ENCODE results near the gene RAP1GAP. TPM values are rescaled to one million over a fixed set of nuclear protein-coding genes. Genes with fewer than 3 reads are reported as not detected.

RAP1GAP gene
- total RNA-seq, 1 experiment from 2014 or later, result 13.4 TPM

- peaks cover 0 to 4% of the 10 kb centered on the region in 2 experiments; a peak in 2 of 4 replicates for H3K36me3 ChIP-seq (ENCODE audit: control insufficient read depth in 1 of 2, insufficient read depth in 2 of 2, low read length in 2 of 2)
- RAD21 ChIA-PET (ENCODE audit: low non-redundant PET in 1 of 2, low total read pairs in 2 of 2, uncharacterized antibody in 2 of 2, unreplicated experiment in 2 of 2), result no interaction called here
- intact Hi-C loops (cut with micrococcal nuclease), result no loop called here
- no peaks in the 10 kb centered on the region for H3K79me2 ChIP-seq (ENCODE audit: insufficient read depth, low read length)
- H3K4me3 ChIP-seq (replicated peaks in 1 of 2; ENCODE audit: low read depth in 1 of 2, low read length in 2 of 2), result no peak overlapping the region
- CTCF ChIA-PET, result no interaction called here
- H3K9ac ChIP-seq (ENCODE audit: low read length), result no peak overlapping the region
- no TSS peak for BruUV-seq (replicated peaks)
- no peaks in the 10 kb centered on the region for H3K9me3 ChIP-seq (ENCODE audit: control insufficient read depth in 1 of 2, insufficient read depth in 1 of 2, low read depth in 1 of 2, low read length in 2 of 2)
- no peak overlapping the region for H3K4me2 ChIP-seq (ENCODE audit: low read length)
- no peak overlapping the region for H3K27ac ChIP-seq (ENCODE audit: low read depth, low read length)
- no peaks in the 10 kb centered on the region for H3K4me1 ChIP-seq (ENCODE audit: control insufficient read depth in 1 of 2, insufficient read depth in 2 of 2, low read length in 2 of 2)
- H3K9me2 ChIP-seq (ENCODE audit: insufficient read depth), result no peaks in the 10 kb centered on the region
- POLR2A ChIA-PET, result no interaction called here
- ATAC-seq (no peak), DNase-seq (ENCODE audit: low read depth, low spot score) (no peak)
- no peak overlapping the region for H2AFZ ChIP-seq (ENCODE audit: low read depth, low read length, poor library complexity, severe bottlenecking)
- TF ChIP-seq ZNF274 (IDR thresholded peaks at IDR 0.05; ENCODE audit: low read depth, low read length) (no peak), POLR2A (IDR thresholded peaks at IDR 0.05; ENCODE audit: borderline replicate concordance, extremely low read depth, insufficient read depth, insufficient read length) (no peak), ZFX (IDR thresholded peaks at IDR 0.05) (no peak), FOSL1 (IDR thresholded peaks at IDR 0.05; ENCODE audit: low read depth) (no peak), ATF3 (IDR thresholded peaks at IDR 0.05) (no peak), SIN3A (IDR thresholded peaks at IDR 0.05; ENCODE audit: low read depth) (no peak), YY1 (IDR thresholded peaks at IDR 0.05; ENCODE audit: extremely low read depth, insufficient replicate concordance, low read depth, low read length) (no peak), SRF (IDR thresholded peaks at IDR 0.05; ENCODE audit: low read depth) (no peak), RAD21 (IDR thresholded peaks at IDR 0.05; ENCODE audit: low read depth) (no peak), REST (IDR thresholded peaks at IDR 0.05; ENCODE audit: low read depth) (no peak), EZH2 (IDR thresholded peaks at IDR 0.05) (no peak), EZH2phosphoT487 (IDR thresholded peaks at IDR 0.05; ENCODE audit: borderline replicate concordance) (no peak), TCF7L2 (IDR thresholded peaks at IDR 0.05; ENCODE audit: borderline replicate concordance, extremely low read depth, insufficient read depth, insufficient read length) (no peak), CEBPB (IDR thresholded peaks at IDR 0.05; ENCODE audit: low read depth) (no peak), SP1 (IDR thresholded peaks at IDR 0.05; ENCODE audit: low read depth) (no peak), ELF1 (IDR thresholded peaks at IDR 0.05; ENCODE audit: borderline replicate concordance, low read depth) (no peak), CBX3 (IDR thresholded peaks at IDR 0.05; ENCODE audit: low read depth) (no peak)
- no peaks in the 10 kb centered on the region for H3K27me3 ChIP-seq (ENCODE audit: insufficient read depth, low read length)
- no peaks in the 10 kb centered on the region for H4K20me1 ChIP-seq (ENCODE audit: insufficient read depth)
These were observed 38.7 kb upstream of the RAP1GAP start for GRCh38 chr1:21707891-21708290.

Data from HCT116 (cell line).